Activated T-cell treated with anti-CD3 and anti-CD28 coated beads, Interleukin-2, amount 50 U/mL, for 24 hours (primary cell): ENCODE data around the gene DLG2.

Source experiments
- DNase-seq: peaks from one replicate; pipeline ENCODE4 v3.0.0-alpha.2; 2020
- H3K27ac Mint-ChIP-seq: 2 replicates; pipeline ENCODE4 v1.8.0; 2020; ENCODE audit warnings: mild to moderate bottlenecking, mixed read lengths
- H3K27me3 Mint-ChIP-seq: 2 replicates; pipeline ENCODE4 v1.8.0; 2020; ENCODE audit warnings: mixed read lengths
- H3K36me3 Mint-ChIP-seq: 2 replicates; pipeline ENCODE4 v1.8.0; 2020; ENCODE audit warnings: low read depth, mixed read lengths
- H3K4me1 Mint-ChIP-seq: 2 replicates; pipeline ENCODE4 v1.8.0; 2020; ENCODE audit warnings: low read depth, mixed read lengths
- H3K4me3 Mint-ChIP-seq: 2 replicates; pipeline ENCODE4 v1.8.0; 2020; ENCODE audit warnings: mild to moderate bottlenecking, moderate library complexity, mixed read lengths
- H3K9me3 Mint-ChIP-seq: 2 replicates; pipeline ENCODE4 v1.8.0; 2020; ENCODE audit warnings: mixed read lengths

DLG2 gene

GRCh38 chr11:84003181-84003580 is 1624.0 kb downstream of the DLG2 start:
- H3K36me3 Mint-ChIP-seq: no peaks in the 10 kb centered on the region
- H3K4me3 Mint-ChIP-seq: no peak overlapping the region
- no peak overlapping the region for H3K27ac Mint-ChIP-seq
- DNase-seq: no peak
- no peaks in the 10 kb centered on the region for H3K27me3 Mint-ChIP-seq
- peaks cover 29% of the 10 kb centered on the region for H3K9me3 Mint-ChIP-seq
- H3K4me1 Mint-ChIP-seq: no peaks in the 10 kb centered on the region

GRCh38 chr11:83998921-83999320 is 1628.2 kb downstream of the DLG2 start:
- Mint-ChIP-seq H3K4me3 (no peak overlapping the region), H3K27me3 (no peaks in the 10 kb centered on the region), H3K9me3 (peaks cover 38% of the 10 kb centered on the region), H3K4me1 (no peaks in the 10 kb centered on the region), H3K27ac (no peak overlapping the region), H3K36me3 (no peaks in the 10 kb centered on the region)
- DNase-seq: no peak

GRCh38 chr11:83990160-83990733 is 1636.9 kb downstream of the DLG2 start:
- no peaks in the 10 kb centered on the region for H3K4me1 Mint-ChIP-seq
- H3K27me3 Mint-ChIP-seq: no peaks in the 10 kb centered on the region
- H3K9me3 Mint-ChIP-seq: peaks cover 15% of the 10 kb centered on the region
- H3K4me3 Mint-ChIP-seq: no peak overlapping the region
- H3K36me3 Mint-ChIP-seq: no peaks in the 10 kb centered on the region
- no peak for DNase-seq
- no peak overlapping the region for H3K27ac Mint-ChIP-seq

- peaks cover 7% of the 10 kb centered on the region for H3K9me3 Mint-ChIP-seq
- no peaks in the 10 kb centered on the region for H3K27me3 Mint-ChIP-seq
- H3K4me3 Mint-ChIP-seq: no peak overlapping the region
- no peaks in the 10 kb centered on the region for H3K4me1 Mint-ChIP-seq
- no peak overlapping the region for H3K27ac Mint-ChIP-seq
- no peak for DNase-seq
- H3K36me3 Mint-ChIP-seq: no peaks in the 10 kb centered on the region
Measured at GRCh38 chr11:83982825-83983224, 1644.3 kb downstream of the DLG2 start.

- no peak for DNase-seq
- Mint-ChIP-seq H3K36me3 (no peaks in the 10 kb centered on the region), H3K27me3 (no peaks in the 10 kb centered on the region), H3K4me3 (no peak overlapping the region), H3K9me3 (peaks cover 11% of the 10 kb centered on the region), H3K4me1 (no peaks in the 10 kb centered on the region), H3K27ac (no peak overlapping the region)
Measured at GRCh38 chr11:83979593-83979992, 1647.6 kb downstream of the DLG2 start.

GRCh38 chr11:83978942-83979341 is 1648.2 kb downstream of the DLG2 start:
- H3K27ac Mint-ChIP-seq: no peak overlapping the region
- DNase-seq: no peak
- H3K36me3 Mint-ChIP-seq: no peaks in the 10 kb centered on the region
- H3K27me3 Mint-ChIP-seq: no peaks in the 10 kb centered on the region
- H3K4me1 Mint-ChIP-seq: no peaks in the 10 kb centered on the region
- H3K4me3 Mint-ChIP-seq: no peak overlapping the region
- H3K9me3 Mint-ChIP-seq: peaks cover 10% of the 10 kb centered on the region

- no peaks in the 10 kb centered on the region for H3K27me3 Mint-ChIP-seq
- no peaks in the 10 kb centered on the region for H3K4me1 Mint-ChIP-seq
- H3K4me3 Mint-ChIP-seq: no peak overlapping the region
- DNase-seq: no peak
- no peaks in the 10 kb centered on the region for H3K36me3 Mint-ChIP-seq
- no peak overlapping the region for H3K27ac Mint-ChIP-seq
- H3K9me3 Mint-ChIP-seq: peaks cover 6% of the 10 kb centered on the region
Measured at GRCh38 chr11:83976086-83976485, 1651.1 kb downstream of the DLG2 start.

- no peak overlapping the region for H3K27ac Mint-ChIP-seq
- no peak for DNase-seq
- no peaks in the 10 kb centered on the region for H3K4me1 Mint-ChIP-seq
- H3K9me3 Mint-ChIP-seq: peaks cover 7% of the 10 kb centered on the region
- H3K36me3 Mint-ChIP-seq: no peaks in the 10 kb centered on the region
- no peaks in the 10 kb centered on the region for H3K27me3 Mint-ChIP-seq
- no peak overlapping the region for H3K4me3 Mint-ChIP-seq
Measured at GRCh38 chr11:83972536-83972935, 1654.6 kb downstream of the DLG2 start.

GRCh38 chr11:83971063-83971462 is 1656.1 kb downstream of the DLG2 start:
- H3K36me3 Mint-ChIP-seq: no peaks in the 10 kb centered on the region
- H3K27me3 Mint-ChIP-seq: no peaks in the 10 kb centered on the region
- H3K27ac Mint-ChIP-seq: no peak overlapping the region
- H3K4me1 Mint-ChIP-seq: no peaks in the 10 kb centered on the region
- no peak for DNase-seq
- H3K4me3 Mint-ChIP-seq: no peak overlapping the region
- H3K9me3 Mint-ChIP-seq: peaks cover 4% of the 10 kb centered on the region

- H3K27me3 Mint-ChIP-seq: no peaks in the 10 kb centered on the region
- DNase-seq: no peak
Measured at GRCh38 chr11:83970061-83970671, 1657.0 kb downstream of the DLG2 start.

GRCh38 chr11:83957038-83957900 is 1669.9 kb downstream of the DLG2 start:
- no peaks in the 10 kb centered on the region for H3K27me3 Mint-ChIP-seq
- DNase-seq: no peak
- no peaks in the 10 kb centered on the region for H3K36me3 Mint-ChIP-seq
- no peak overlapping the region for H3K27ac Mint-ChIP-seq
- H3K9me3 Mint-ChIP-seq: peaks cover 5% of the 10 kb centered on the region
- H3K4me1 Mint-ChIP-seq: no peaks in the 10 kb centered on the region
- no peak overlapping the region for H3K4me3 Mint-ChIP-seq

More at GRCh38 chr11:83970061-83970671, 1657.0 kb downstream of the DLG2 start:
- H3K4me1 Mint-ChIP-seq: no peaks in the 10 kb centered on the region
- H3K27ac Mint-ChIP-seq: no peak overlapping the region
- no peak overlapping the region for H3K4me3 Mint-ChIP-seq
- no peaks in the 10 kb centered on the region for H3K36me3 Mint-ChIP-seq
- H3K9me3 Mint-ChIP-seq: peaks cover 4% of the 10 kb centered on the region

- no peaks in the 10 kb centered on the region for H3K27me3 Mint-ChIP-seq
- H3K9me3 Mint-ChIP-seq: peaks cover 5% of the 10 kb centered on the region
- no peak overlapping the region for H3K27ac Mint-ChIP-seq
- no peaks in the 10 kb centered on the region for H3K4me1 Mint-ChIP-seq
- H3K36me3 Mint-ChIP-seq: no peaks in the 10 kb centered on the region
- no peak overlapping the region for H3K4me3 Mint-ChIP-seq
- DNase-seq: no peak
Measured at GRCh38 chr11:83956119-83956697, 1670.9 kb downstream of the DLG2 start.

- H3K4me3 Mint-ChIP-seq: no peak overlapping the region
- no peak overlapping the region for H3K27ac Mint-ChIP-seq
- no peaks in the 10 kb centered on the region for H3K27me3 Mint-ChIP-seq
- DNase-seq: no peak
- H3K9me3 Mint-ChIP-seq: peaks cover 5% of the 10 kb centered on the region
- H3K4me1 Mint-ChIP-seq: no peaks in the 10 kb centered on the region
- no peaks in the 10 kb centered on the region for H3K36me3 Mint-ChIP-seq
Measured at GRCh38 chr11:83954780-83955179, 1672.4 kb downstream of the DLG2 start.

GRCh38 chr11:83951521-83951920 is 1675.6 kb downstream of the DLG2 start:
- DNase-seq: no peak
- Mint-ChIP-seq H3K4me1 (no peaks in the 10 kb centered on the region), H3K36me3 (no peaks in the 10 kb centered on the region), H3K9me3 (no peaks in the 10 kb centered on the region), H3K4me3 (no peak overlapping the region), H3K27me3 (no peaks in the 10 kb centered on the region), H3K27ac (no peak overlapping the region)

GRCh38 chr11:83948200-83948599 is 1678.9 kb downstream of the DLG2 start:
- Mint-ChIP-seq H3K27me3 (no peaks in the 10 kb centered on the region), H3K4me1 (no peaks in the 10 kb centered on the region), H3K27ac (no peak overlapping the region), H3K4me3 (no peak overlapping the region), H3K9me3 (peaks cover 3% of the 10 kb centered on the region), H3K36me3 (no peaks in the 10 kb centered on the region)
- DNase-seq: no peak
